K562 (cell line): ENCODE results near the gene TMEM121B. TPM values are rescaled to one million over a fixed set of nuclear protein-coding genes. Genes with fewer than 3 reads are reported as not detected.
A peak's percentile ranks its signal among the peaks of the same experiment; 100 is the strongest.

Source experiments
- ATAC-seq: fragments of 200-7000 bp; cut with Tn5 transposase; 3 replicates; pipeline ENCODE4 v1.9.1; 2020; ENCODE audit warnings: moderate library complexity
- BruUV-seq: library from RNA; stranded (reverse); fragments of 400-500 nt; replicated peaks from 2 replicates; lab custom pipeline; 2021; lab: Mats Ljungman, UMichigan
- CTCF ChIA-PET: fragments of 300-600 bp; formaldehyde crosslinking; extraction: SDS; loops from one replicate; lab custom pipeline; 2021; ENCODE audit warnings: low intra/inter-chr PET ratio; lab: Yijun Ruan, JAX
- POLR2A ChIA-PET: fragments of 300-600, 350-650 bp; sonication (Branson Sonifier 250); formaldehyde crosslinking; extraction: SDS; loops from one replicate; lab custom pipeline; 2021; ENCODE audit warnings: antibody characterized with exemption, inconsistent platforms; lab: Yijun Ruan, JAX
- DNase-seq, 4 experiments: peaks; one replicate each; pipeline versions ENCODE4 v3.0.0 to v3.0.0-alpha.2; 2011 to 2018; ENCODE audit warnings: low spot score in 3 of 4, mixed read lengths in 3 of 4; ENCODE audit errors: extremely low read depth in 1 of 4
- FAIRE-seq: peaks from 2 replicates; lab custom pipeline; 2011; peaks lifted over from hg19 to GRCh38; lab: Jason Lieb, UNC
- H2AFZ ChIP-seq: 2 replicates; pipeline ENCODE4 v1.6.0; 2011; ENCODE audit warnings: low read depth, low read length, control low read depth, inconsistent platforms
- H3K27ac ChIP-seq: fragments of 200-600 bp; 3 replicates; pipeline ENCODE4 v1.8.0; 2011; ENCODE audit warnings: low read depth, mild to moderate bottlenecking, control low read depth, inconsistent platforms, low read length, moderate library complexity, mixed read lengths; ENCODE audit errors: extremely low read depth
- H3K27me3 ChIP-seq, 2 experiments: fragments of 300-600 bp in 1 of 2; 2 replicates in 1 of 2; 3 replicates in 1 of 2; pipeline versions ENCODE4 v1.6.0 to v1.8.0; 2011; ENCODE audit warnings: inconsistent platforms in 2 of 2, low read length in 2 of 2, mild to moderate bottlenecking in 1 of 2, mixed read lengths in 1 of 2, moderate library complexity in 1 of 2; ENCODE audit not compliant: control insufficient read depth in 2 of 2, insufficient read depth in 2 of 2
- H3K36me3 ChIP-seq: fragments of 300-600 bp; 3 replicates; pipeline ENCODE4 v1.8.0; 2011; ENCODE audit warnings: mild to moderate bottlenecking, low read length, inconsistent platforms; ENCODE audit not compliant: control insufficient read depth, insufficient read depth
- H3K4me1 ChIP-seq, 2 experiments: fragments of 200-600 bp in 1 of 2; replicated peaks in 1 of 2; 2 replicates in 1 of 2; 3 replicates in 1 of 2; pipeline versions ENCODE4 v1.5.1 to v1.8.0; 2011; ENCODE audit warnings: inconsistent platforms in 2 of 2, low read length in 2 of 2, mild to moderate bottlenecking in 1 of 2, mixed read lengths in 1 of 2, moderate library complexity in 1 of 2; ENCODE audit not compliant: control insufficient read depth in 2 of 2, insufficient read depth in 2 of 2
- H3K4me2 ChIP-seq: 2 replicates; pipeline ENCODE4 v1.6.1; 2011; ENCODE audit warnings: low read length, control low read depth, inconsistent platforms, mixed read lengths; ENCODE audit not compliant: insufficient read depth
- H3K4me3 ChIP-seq: fragments of 200-600 bp; sonication (generic), shearing (Covaris generic); 2 replicates; pipeline ENCODE4 v1.5.1; 2016; ENCODE audit warnings: control low read depth, inconsistent platforms
- H3K79me2 ChIP-seq: fragments of 200-600 bp; 3 replicates; pipeline ENCODE4 v1.8.0; 2011; ENCODE audit warnings: low read length, inconsistent platforms; ENCODE audit not compliant: control insufficient read depth, insufficient read depth
- H3K9ac ChIP-seq, 2 experiments: 2 replicates each; pipeline versions ENCODE4 v1.6.0 to v1.6.1; 2011; ENCODE audit warnings: low read depth in 2 of 2, low read length in 2 of 2, control low read depth in 1 of 2, inconsistent platforms in 1 of 2, mild to moderate bottlenecking in 1 of 2, mixed read lengths in 1 of 2; ENCODE audit not compliant: insufficient read depth in 1 of 2
- H3K9me1 ChIP-seq: one replicate; pipeline ENCODE4 v1.6.0; 2011; ENCODE audit warnings: inconsistent platforms, mild to moderate bottlenecking, low read length, moderate library complexity; ENCODE audit not compliant: control insufficient read depth, insufficient read depth
- H3K9me3 ChIP-seq: replicated peaks from 2 replicates; pipeline ENCODE4 v1.5.1; 2011; ENCODE audit warnings: low read depth, low read length, inconsistent platforms; ENCODE audit not compliant: control insufficient read depth, insufficient read depth
- H4K20me1 ChIP-seq: replicated peaks from 2 replicates; pipeline ENCODE4 v1.6.1; 2011; ENCODE audit warnings: low read length, inconsistent platforms, mixed read lengths; ENCODE audit not compliant: control insufficient read depth, insufficient read depth
- ATF7 ChIP-seq: fragments of 450-650 bp; IDR thresholded peaks from 2 replicates; pipeline ENCODE4 v1.7.1; 2014; ENCODE audit warnings: mild to moderate bottlenecking, moderate library complexity
- CGGBP1 ChIP-seq: fragments of 250-450 bp; sonication (Bioruptor Pico); IDR thresholded peaks from 2 replicates; pipeline ENCODE4 v1.9.0; 2021; ENCODE audit warnings: mild to moderate bottlenecking
- GMEB1 ChIP-seq: fragments of 250-450 bp; sonication (Bioruptor Pico); IDR thresholded peaks from 2 replicates; pipeline ENCODE4 v1.4.0; 2020; ENCODE audit warnings: mild to moderate bottlenecking
- MXI1 ChIP-seq: IDR thresholded peaks from 2 replicates; pipeline ENCODE4 v1.6.1; 2011; ENCODE audit warnings: low read depth, mild to moderate bottlenecking, improper control_type of control experiment, low read length
- POLR2A ChIP-seq: fragments of 450-650 bp; conservative IDR thresholded peaks from 2 replicates; pipeline ENCODE4 v1.6.1; 2016
- TFAP4 ChIP-seq: sonication (generic); formaldehyde crosslinking; IDR thresholded peaks from 2 replicates; pipeline ENCODE4 v1.8.0; 2022; ENCODE audit warnings: missing genetic modification reagents, mild to moderate bottlenecking, moderate library complexity, borderline replicate concordance
- ZBTB12 ChIP-seq: fragments of 250-450 bp; sonication (Bioruptor Pico); IDR thresholded peaks from 2 replicates; pipeline ENCODE4 v1.4.0; 2020
- ZNF277 ChIP-seq: fragments of 250-450 bp; sonication (Bioruptor Pico); IDR thresholded peaks from 2 replicates; pipeline ENCODE4 v1.8.0; 2022; ENCODE audit warnings: inconsistent platforms, mild to moderate bottlenecking, moderate library complexity, borderline replicate concordance
- ZNF282 ChIP-seq: sonication (generic); formaldehyde crosslinking; IDR thresholded peaks from 2 replicates; pipeline ENCODE4 v1.8.1; 2023; ENCODE audit warnings: missing genetic modification reagents
- ZNF324 ChIP-seq: fragments of 250-450 bp; sonication (Bioruptor Pico); IDR thresholded peaks from 2 replicates; pipeline ENCODE4 v1.4.0; 2020; ENCODE audit warnings: mild to moderate bottlenecking
- WGBS: fragments of 100-300 bp; shearing (Covaris generic); methylation state at CpG from one replicate; pipeline ENCODE4 v1.1.6; 2016; ENCODE audit warnings: low coverage, mixed read lengths; ENCODE audit not compliant: insufficient coverage; ENCODE audit errors: missing lambda C conversion rate; 5-methylcytosine and 5-hydroxymethylcytosine counted together
- in situ Hi-C: fragments of 300-500 bp; cut with MboI; formaldehyde crosslinking; loops from 4 replicates; pipeline ENCODE4 v1.15.0; 2018; ENCODE audit warnings: inconsistent platforms, mixed read lengths
- intact Hi-C: fragments of 100-400 bp; cut with micrococcal nuclease; formaldehyde crosslinking; loops from 2 replicates; pipeline ENCODE4 v1.14.2; 2022
- polyA plus RNA-seq, 8 experiments: library from polyadenylated mRNA; depleted of rRNA in 4 of 8; stranded (reverse) in 5 of 8; unstranded in 3 of 8; fragments of >200 nt; fragmentation: Nextera tagmentation in 2 of 8; fragmentation: Illumina TruSeq in 1 of 8; extraction: Ambion mirVana in 2 of 8; extraction: Trizol in 1 of 8; gene quantifications; 2 replicates each; pipeline versions ENCODE4 v1.2.1 to v1.2.3, GENCODE V29; 2011 to 2014; ENCODE audit warnings: inconsistent platforms in 1 of 8, missing spikeins in 1 of 8
- total RNA-seq, 7 experiments: library from RNA; depleted of rRNA in 6 of 7; stranded (reverse); fragments of >200 nt in 6 of 7; fragmentation: Illumina TruSeq in 2 of 7; extraction: Trizol in 2 of 7; gene quantifications; 2 replicates each; pipeline versions ENCODE4 v1.2.1 to v1.2.3, GENCODE V29; 2011 to 2021; ENCODE audit warnings: low replicate concordance in 1 of 7

The TMEM121B gene
- total and polyA plus RNA-seq, 9 of the 15 experiments (the other 6 are each of a cell fraction or from before 2014, with no cell fraction given): 0.03 to 0.07 (median 0.03) TPM; not detected in 6

GRCh38 chr22:17131686-17132085 is 10.5 kb upstream of the TMEM121B start:
- H2AFZ ChIP-seq: no peak overlapping the region
- peaks cover 18 to 26% of the 10 kb centered on the region in 2 experiments; a peak in 4 of 5 replicates for H3K27me3 ChIP-seq
- H4K20me1 ChIP-seq: 0 out of 2 replicates have a peak, but pooled peaks cover 4% of the 10 kb centered on the region
- no peaks in the 10 kb centered on the region for H3K79me2 ChIP-seq
- FAIRE-seq: no peak
- H3K9me1 ChIP-seq: no peaks in the 10 kb centered on the region
- WGBS: 5% methylated on average over 5 of the region's 5 CpGs
- TF ChIP-seq ZBTB12 (CRISPR knock-in tag): no peak
- no peak for TF ChIP-seq ZNF324 (CRISPR knock-in tag)
- no peak for TF ChIP-seq ZNF277 (CRISPR knock-in tag)
- no peak for TF ChIP-seq ATF7
- no peak for TF ChIP-seq CGGBP1 (CRISPR knock-in tag)
- TF ChIP-seq ZNF282 (CRISPR knock-in tag): no peak
- no peak for TF ChIP-seq GMEB1 (CRISPR knock-in tag)
- no peak for TF ChIP-seq TFAP4 (CRISPR knock-in tag)
- TF ChIP-seq MXI1: no peak
- TF ChIP-seq POLR2A: no peak
- H3K4me3 ChIP-seq: no peak overlapping the region
- CTCF ChIA-PET: no interaction called here
- POLR2A ChIA-PET: interaction anchor here (0.6 to 0.9 kb wide), 3 partner anchors 9 to 1771 kb away, joined by 3 read pairs; no protein-coding TSS in a partner anchor
- no TSS peak for BruUV-seq
- H3K36me3 ChIP-seq: no peaks in the 10 kb centered on the region
- H3K4me1 ChIP-seq: no peaks in the 10 kb centered on the region
- H3K9me3 ChIP-seq: no peaks in the 10 kb centered on the region
- ATAC-seq: peak; percentile 68
- no peak overlapping the region for H3K27ac ChIP-seq
- DNase-seq: no peak
- in situ Hi-C loops: no loop called here
- intact Hi-C loops: no loop called here
- no peak overlapping the region for H3K9ac ChIP-seq
- H3K4me2 ChIP-seq: no peak overlapping the region
